Activated CD8-positive, alpha-beta memory T cell treated with anti-CD3 and anti-CD28 coated beads, Interleukin-2, amount 50 U/mL, for 1 hour (primary cell): Measurements from ENCODE around the gene PKN2.
"Not testable (repeated sequence)": the region's sequence is repeated elsewhere in the genome, so short reads cannot be mapped to it uniquely, and the experiment has no call there.

ENCODE experiments used
- DNase-seq: peaks from one replicate; pipeline ENCODE4 v3.0.0-alpha.2; 2020; ENCODE audit errors: extremely low read depth

PKN2 gene

DNA sequence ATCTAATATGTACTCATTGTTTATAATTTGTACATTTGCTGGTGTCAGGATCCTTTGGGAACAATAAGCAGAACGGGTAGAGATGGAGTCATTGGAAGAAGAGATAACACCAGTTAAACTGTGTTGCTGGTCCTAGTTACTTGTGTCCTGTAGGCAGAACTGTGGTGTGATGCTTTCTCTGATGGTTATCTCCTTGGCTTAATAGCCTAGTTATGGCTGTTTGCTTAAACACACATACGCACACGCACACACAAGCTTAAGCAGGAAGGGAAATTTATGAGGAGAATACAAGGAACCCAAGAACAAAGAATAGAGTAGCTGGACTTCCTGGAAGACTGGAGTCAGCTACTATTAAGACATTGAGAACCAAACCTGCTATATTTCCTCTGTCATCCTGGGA, 5.7 kb upstream of the PKN2 start:
- DNase-seq: no peak

DNA sequence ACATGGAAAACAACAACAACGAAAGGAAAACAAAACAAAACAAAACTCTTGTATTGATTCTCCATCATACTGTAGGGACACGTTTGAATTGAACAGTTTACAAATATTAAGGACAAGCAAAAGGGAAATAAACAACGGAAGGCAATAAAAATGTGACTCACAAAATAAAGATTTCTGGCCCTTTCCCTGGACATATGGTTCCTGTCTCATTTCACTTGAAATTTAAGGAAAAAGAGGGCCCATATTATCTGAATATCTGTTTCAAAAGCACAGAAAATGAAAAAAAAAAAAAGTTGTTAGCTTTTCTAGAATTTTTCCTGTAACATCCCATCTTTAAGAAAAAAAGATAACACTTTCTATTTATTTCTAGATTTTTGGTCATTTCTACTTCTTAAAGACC, 3.6 kb upstream of the PKN2 start:
- DNase-seq: no peak

DNA sequence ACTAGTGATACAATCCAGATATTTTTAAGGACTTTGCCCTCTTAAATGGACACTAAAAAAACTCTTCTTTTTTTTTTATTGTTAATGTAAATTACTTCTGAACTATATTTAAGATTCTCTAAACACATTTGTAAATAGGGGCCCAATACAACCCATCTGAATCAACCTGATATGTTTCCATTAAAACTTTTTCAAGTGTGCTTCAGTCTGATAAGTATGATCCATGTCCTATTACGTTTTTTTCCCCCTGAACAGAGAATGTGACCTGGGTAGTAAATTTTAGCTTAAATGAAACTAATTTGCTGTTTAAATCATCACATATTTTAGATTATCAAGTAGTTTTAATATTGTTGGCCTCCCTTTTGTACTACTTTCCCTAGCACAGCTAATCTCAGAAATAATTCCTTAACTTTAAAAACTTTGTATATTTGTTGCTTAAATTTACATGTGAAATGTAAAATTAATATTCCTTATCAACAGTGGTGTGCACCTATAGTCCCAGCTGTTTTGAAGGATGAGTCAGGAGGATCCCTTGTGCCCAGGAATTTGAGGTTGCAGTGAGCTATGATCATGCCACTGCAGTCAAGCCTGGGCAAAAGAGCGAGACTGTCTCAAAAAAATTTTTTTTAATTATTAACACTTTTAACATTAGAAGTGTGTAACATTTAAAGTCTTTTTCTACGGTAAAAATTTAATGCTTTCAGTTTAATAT, 3.0 kb upstream of the PKN2 start:
- no peak for DNase-seq

- DNase-seq: no peak
Measured at GRCh38 chr1:88684482-88685258, 597 bp downstream of the PKN2 start.

DNA sequence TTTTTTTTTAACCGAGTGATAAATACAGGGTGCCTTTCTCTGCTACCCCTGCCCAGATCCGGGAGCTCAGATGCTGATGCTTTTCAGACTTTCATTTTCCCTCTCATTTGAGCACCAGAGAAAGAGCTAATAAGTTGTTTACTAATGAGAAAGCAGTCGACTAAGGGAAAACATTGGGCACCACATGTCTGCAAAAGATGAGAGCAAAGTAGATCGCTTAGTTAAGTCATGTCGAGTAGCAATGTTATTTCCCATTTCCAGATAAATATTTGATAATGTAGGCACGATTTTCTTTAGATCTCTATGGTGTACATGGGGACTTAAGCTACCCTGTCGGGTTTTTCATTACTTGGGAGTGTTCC, 1.2 kb downstream of the PKN2 start:
- DNase-seq: no peak

DNA sequence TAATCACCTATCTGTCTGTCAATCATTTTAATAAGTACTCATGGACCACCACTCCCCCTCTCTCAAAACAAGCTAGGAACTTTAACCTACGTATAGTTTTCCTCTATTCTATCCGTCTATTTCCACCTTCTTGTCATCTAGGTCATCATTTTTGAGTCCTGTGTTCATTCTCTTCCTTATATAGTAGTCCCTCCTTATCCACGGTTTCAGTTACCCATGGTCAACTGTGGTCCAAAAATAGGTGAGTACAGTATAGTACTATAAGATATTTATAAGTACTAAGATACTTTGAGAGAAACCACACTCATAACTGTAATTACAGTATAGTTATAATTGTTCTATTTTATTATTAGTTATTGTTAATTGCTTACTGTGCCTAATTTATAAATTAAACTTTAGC, 7.5 kb downstream of the PKN2 start:
- DNase-seq: no peak

DNA sequence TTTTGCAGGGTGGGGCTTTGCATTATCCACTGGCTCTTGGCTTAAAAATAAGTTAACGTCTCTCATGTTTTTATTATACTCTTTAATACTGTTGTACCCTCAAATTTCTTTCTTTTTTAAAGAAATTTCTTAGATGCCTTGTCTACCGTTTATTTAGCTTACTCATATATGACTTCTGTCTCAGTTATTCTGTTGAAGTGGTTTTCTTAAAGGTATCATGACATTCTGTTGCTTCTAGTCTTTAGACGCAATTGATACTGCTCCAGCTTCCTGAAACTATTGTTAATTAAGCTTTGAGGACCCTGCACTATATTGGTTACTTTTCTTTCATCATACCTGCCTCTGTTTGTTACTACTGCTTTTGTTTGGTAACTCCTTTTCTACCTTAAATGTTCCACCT, 11.7 kb downstream of the PKN2 start:
- no peak for DNase-seq

- no peak for DNase-seq
Measured at GRCh38 chr1:88697503-88697902, 13.4 kb downstream of the PKN2 start.

DNA sequence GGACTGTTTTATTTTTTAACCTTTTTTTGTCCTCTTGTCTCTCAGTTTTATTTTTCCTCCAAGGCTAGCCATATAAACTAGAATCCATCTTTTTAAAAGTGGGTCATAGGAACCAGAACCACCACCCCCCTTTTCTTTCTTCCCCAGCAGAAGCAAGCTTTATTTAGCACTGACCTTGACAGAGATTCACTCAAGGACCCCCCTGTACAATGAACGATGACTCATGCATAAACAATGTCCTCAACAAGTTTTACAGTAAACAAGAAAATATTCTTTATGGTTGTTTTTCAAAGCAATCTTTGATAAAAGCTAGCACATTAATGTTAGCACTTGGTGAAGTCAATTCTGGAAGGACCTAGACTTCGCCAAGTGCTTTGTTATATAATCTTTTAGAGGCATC, 14.1 kb downstream of the PKN2 start:
- no peak for DNase-seq

DNA sequence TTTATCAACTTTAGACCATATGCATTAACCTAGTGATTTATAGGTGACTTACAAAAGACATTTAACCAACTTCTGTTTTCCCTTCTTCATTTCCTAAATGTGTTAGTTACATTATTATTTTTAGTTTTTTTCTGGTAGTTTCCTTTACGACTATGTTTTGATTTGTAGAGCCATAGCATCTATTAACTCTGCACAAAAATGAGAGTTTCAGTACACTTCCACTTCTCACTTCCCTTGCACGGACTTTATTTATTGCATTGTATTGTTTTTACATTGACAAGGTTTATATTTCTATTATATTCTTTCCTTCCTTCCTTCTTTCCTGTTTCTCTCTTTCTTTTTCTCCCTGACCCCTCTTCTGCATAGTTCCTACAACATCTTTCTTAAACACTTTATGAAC, 14.7 kb downstream of the PKN2 start:
- DNase-seq: no peak

- DNase-seq: no peak
Measured at GRCh38 chr1:88700425-88701013, 16.4 kb downstream of the PKN2 start.

- no peak for DNase-seq
Measured at GRCh38 chr1:88701275-88701674, 17.2 kb downstream of the PKN2 start.

DNA sequence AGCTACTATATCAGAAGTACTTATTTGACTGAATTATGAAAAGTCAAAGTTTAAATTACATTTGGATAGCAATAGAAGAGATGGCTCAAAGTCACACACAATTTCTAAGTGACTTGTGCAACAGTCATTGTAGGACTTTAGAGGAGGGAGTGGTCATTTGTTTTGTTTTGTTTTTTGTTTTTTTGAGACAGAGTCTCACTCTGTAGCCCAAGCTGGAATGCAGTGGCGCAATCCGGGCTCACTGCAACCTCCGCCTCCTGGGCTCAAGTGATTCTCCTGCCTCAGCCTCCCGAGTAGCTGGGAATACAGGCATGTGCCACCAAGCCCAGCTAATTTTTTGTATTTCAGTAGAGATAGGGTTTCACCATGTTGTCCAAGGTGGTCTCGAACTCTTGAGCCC, 17.7 kb downstream of the PKN2 start:
- not testable (repeated sequence) for DNase-seq

- DNase-seq: no peak
Measured at GRCh38 chr1:88708011-88708410, 23.9 kb downstream of the PKN2 start.

DNA sequence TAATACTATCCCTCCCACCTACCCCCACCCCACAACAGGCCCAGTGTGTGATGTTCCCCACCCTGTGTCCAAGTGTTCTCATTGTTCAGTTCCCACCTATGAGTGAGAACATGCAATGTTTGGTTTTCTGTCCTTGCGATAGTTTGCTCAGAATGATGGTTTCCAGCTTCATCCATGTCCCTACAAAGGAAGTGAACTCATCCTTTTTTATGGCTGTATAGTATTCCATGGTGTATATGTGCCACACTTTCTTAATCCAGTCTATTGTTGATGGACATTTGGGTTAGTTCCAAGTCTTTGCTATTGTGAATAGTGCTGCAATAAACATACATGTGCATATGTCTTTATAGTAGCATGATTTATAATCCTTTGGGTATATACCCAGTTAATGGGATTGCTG, 28.8 kb downstream of the PKN2 start:
- not testable (repeated sequence) for DNase-seq

- not testable (repeated sequence) for DNase-seq
Measured at GRCh38 chr1:88716571-88716970, 32.5 kb downstream of the PKN2 start.

DNA sequence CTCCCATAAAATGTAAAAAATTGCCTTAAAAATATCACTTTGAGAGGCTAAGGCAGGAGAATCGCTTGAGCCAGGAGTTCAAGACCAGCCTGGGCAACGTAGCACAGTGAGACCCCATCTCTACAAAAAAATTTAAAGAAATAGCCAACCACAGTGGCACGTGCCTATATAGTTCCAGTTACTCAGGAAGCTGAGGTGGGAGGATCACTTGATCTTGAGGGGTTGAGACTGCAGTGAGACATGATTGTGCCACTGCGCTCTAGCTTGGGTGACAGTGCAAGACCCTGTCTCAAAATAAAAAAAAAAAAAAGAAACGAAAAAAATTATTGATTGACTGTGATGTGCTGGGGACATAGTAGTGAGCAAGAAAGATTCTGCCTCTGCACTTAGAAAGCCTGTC, 38.4 kb downstream of the PKN2 start:
- DNase-seq: no peak

DNA sequence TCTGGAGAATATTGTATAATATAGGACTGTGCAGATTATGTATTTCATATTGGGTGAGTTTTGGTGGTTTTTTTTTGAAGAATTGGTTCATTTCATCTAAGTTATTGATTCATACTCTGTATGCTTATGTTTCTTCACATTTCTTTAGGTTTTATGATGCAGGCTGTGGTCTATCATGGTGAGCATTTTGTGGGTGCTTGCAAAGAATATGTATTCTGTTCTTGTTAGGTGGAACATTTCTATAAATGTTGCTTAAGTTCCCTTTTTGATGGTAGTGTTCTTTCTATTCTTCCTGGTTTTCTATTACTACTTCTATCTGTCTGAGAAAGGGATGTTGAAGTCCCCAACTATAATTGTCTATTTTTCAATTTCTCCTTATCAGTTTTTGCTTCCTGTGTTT, 42.6 kb downstream of the PKN2 start:
- no peak for DNase-seq

GRCh38 chr1:88727205-88727604, 43.1 kb downstream of the PKN2 start:
- no peak for DNase-seq

- DNase-seq: no peak
Measured at GRCh38 chr1:88729297-88729696, 45.2 kb downstream of the PKN2 start.

DNA sequence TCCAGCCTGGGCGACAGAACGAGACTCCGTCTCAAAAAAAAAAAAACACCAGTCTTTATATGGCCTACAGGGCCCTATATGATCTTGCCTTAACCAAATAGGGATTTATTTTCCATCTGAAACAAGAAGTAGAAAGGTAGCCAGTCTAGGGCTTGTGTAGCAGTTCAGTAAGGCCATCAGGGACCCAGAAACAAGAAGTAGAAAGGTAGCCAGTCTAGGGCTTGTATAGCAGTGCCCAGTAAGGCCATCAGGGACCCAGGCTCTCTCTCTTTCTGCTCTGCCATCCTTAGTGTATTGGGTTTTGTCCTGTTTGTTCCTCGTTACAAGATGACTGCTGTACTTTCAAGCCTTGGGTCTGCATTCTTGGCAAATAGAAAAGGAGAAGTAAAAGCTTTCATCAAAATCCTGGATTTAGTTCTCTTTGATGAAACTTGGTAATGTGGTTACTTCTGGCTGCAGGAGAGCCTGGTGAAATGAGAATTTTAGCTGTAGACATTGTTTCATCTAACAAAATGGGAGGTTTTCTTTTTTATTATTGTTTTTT, 46.1 kb downstream of the PKN2 start:
- no peak for DNase-seq

- no peak for DNase-seq
Measured at GRCh38 chr1:88730995-88731394, 46.9 kb downstream of the PKN2 start.
